GM23338 (cell line): ENCODE measurements around the gene FOCAD. TPM values are rescaled to one million over a fixed set of nuclear protein-coding genes. Genes with fewer than 3 reads are reported as not detected.

Experiments used
- ATAC-seq: fragments of 200-7000 bp; cut with Tn5 transposase; 3 replicates; pipeline ENCODE4 v1.9.1; 2020
- DNase-seq: peaks from one replicate; pipeline ENCODE4 v3.0.0-alpha.2; 2015; ENCODE audit warnings: low spot score
- H2AFZ ChIP-seq: fragments of 200-600 bp; sonication (generic); 2 replicates; pipeline ENCODE4 v1.8.0; 2016; ENCODE audit warnings: antibody characterized with exemption, mild to moderate bottlenecking, moderate library complexity
- H3F3A ChIP-seq: fragments of 200-600 bp; sonication (generic); replicated peaks from 2 replicates; pipeline ENCODE4 v1.8.0; 2017; ENCODE audit warnings: antibody characterized with exemption, mixed run types, low read depth
- H3K27ac ChIP-seq: fragments of 200-600 bp; sonication (generic); 2 replicates; pipeline ENCODE4 v1.6.1; 2016; ENCODE audit warnings: low read depth
- H3K27me3 ChIP-seq: fragments of 200-600 bp; sonication (generic); 2 replicates; pipeline ENCODE4 v1.8.0; 2016; ENCODE audit warnings: mild to moderate bottlenecking, mixed run types, moderate library complexity; ENCODE audit not compliant: insufficient read depth
- H3K36me3 ChIP-seq: fragments of 200-600 bp; sonication (generic); 2 replicates; pipeline ENCODE4 v1.8.0; 2016; ENCODE audit warnings: mild to moderate bottlenecking; ENCODE audit not compliant: insufficient read depth
- H3K4me1 ChIP-seq: fragments of 200-600 bp; sonication (generic); 2 replicates; pipeline ENCODE4 v1.8.0; 2016; ENCODE audit warnings: mild to moderate bottlenecking, moderate library complexity; ENCODE audit not compliant: insufficient read depth
- H3K4me2 ChIP-seq: fragments of 200-600 bp; sonication (generic); 2 replicates; pipeline ENCODE4 v1.7.1; 2017; ENCODE audit warnings: mixed run types
- H3K4me3 ChIP-seq: fragments of 200-600 bp; sonication (generic); 2 replicates; pipeline ENCODE4 v1.6.1; 2016; ENCODE audit warnings: mixed run types
- H3K79me2 ChIP-seq: fragments of 200-600 bp; sonication (generic); replicated peaks from 2 replicates; pipeline ENCODE4 v1.8.0; 2017; ENCODE audit warnings: mild to moderate bottlenecking; ENCODE audit not compliant: insufficient read depth
- H3K9me2 ChIP-seq: fragments of 200-600 bp; sonication (generic); 2 replicates; pipeline ENCODE4 v1.8.0; 2017; ENCODE audit not compliant: insufficient read depth
- H4K20me1 ChIP-seq: fragments of 200-600 bp; sonication (generic); replicated peaks from 2 replicates; pipeline ENCODE4 v1.8.0; 2017; ENCODE audit warnings: mild to moderate bottlenecking; ENCODE audit not compliant: insufficient read depth
- H3K27ac Mint-ChIP-seq: 2 replicates; pipeline ENCODE4 v1.8.0; 2020; ENCODE audit warnings: inconsistent platforms, mild to moderate bottlenecking, moderate library complexity, mixed read lengths
- H3K27me3 Mint-ChIP-seq: 3 replicates; pipeline ENCODE4 v1.8.0; 2022; ENCODE audit warnings: low read depth, mild to moderate bottlenecking, moderate library complexity, mixed read lengths, inconsistent platforms; ENCODE audit not compliant: insufficient read depth, poor library complexity
- H3K36me3 Mint-ChIP-seq: 3 replicates; pipeline ENCODE4 v1.8.0; 2021; ENCODE audit warnings: low read depth, mild to moderate bottlenecking, inconsistent platforms, moderate library complexity, mixed read lengths
- H3K4me1 Mint-ChIP-seq: 3 replicates; pipeline ENCODE4 v1.8.0; 2020; ENCODE audit warnings: mild to moderate bottlenecking, inconsistent platforms, mixed read lengths
- H3K4me3 Mint-ChIP-seq: 3 replicates; pipeline ENCODE4 v1.8.0; 2021; ENCODE audit warnings: moderate library complexity, mild to moderate bottlenecking, inconsistent platforms, mixed read lengths
- H3K9me3 Mint-ChIP-seq: 3 replicates; pipeline ENCODE4 v1.8.0; 2020; ENCODE audit warnings: moderate library complexity, mild to moderate bottlenecking, inconsistent platforms, mixed read lengths
- CREB1 ChIP-seq: fragments of 250-450 bp; sonication (Bioruptor Pico); IDR thresholded peaks from 2 replicates; pipeline ENCODE4 v1.5.0; 2020; ENCODE audit warnings: low read depth, mild to moderate bottlenecking, moderate library complexity
- EZH2phosphoT487 ChIP-seq: fragments of 200-600 bp; sonication (generic); IDR thresholded peaks from one replicate; pipeline ENCODE4 v1.8.1; 2018; ENCODE audit warnings: antibody characterized with exemption; ENCODE audit not compliant: unreplicated experiment
- POLR2AphosphoS5 ChIP-seq: IDR thresholded peaks from 2 replicates; pipeline ENCODE4 v1.6.1; 2016; ENCODE audit warnings: antibody characterized with exemption, low read depth
- STAT1 ChIP-seq: IDR thresholded peaks from one replicate; pipeline ENCODE4 v1.6.1; 2016; ENCODE audit warnings: antibody characterized with exemption; ENCODE audit not compliant: unreplicated experiment
- ZNF114 ChIP-seq: fragments of 250-450 bp; sonication (Bioruptor Pico); IDR thresholded peaks from 2 replicates; pipeline ENCODE4 v1.5.0; 2020; ENCODE audit warnings: mild to moderate bottlenecking, moderate library complexity
- polyA plus RNA-seq: library from polyadenylated mRNA; unstranded; fragments of >200 nt; fragmentation: Nextera tagmentation; extraction: Ambion mirVana; gene quantifications from 2 replicates; pipeline ENCODE4 v1.2.1, GENCODE V29; 2016
- total RNA-seq: library from RNA; depleted of rRNA; stranded (reverse); fragments of >200 nt; shearing (Covaris generic); gene quantifications from 2 replicates; pipeline ENCODE4 v1.2.3, GENCODE V29; 2014
- TF ChIP-seq, protein P1 (sequence below): fragments of 250-450 bp; sonication (Bioruptor Pico); IDR thresholded peaks from 2 replicates; pipeline ENCODE4 v1.5.0; 2020; ENCODE audit warnings: mild to moderate bottlenecking, moderate library complexity
- TF ChIP-seq, protein P2 (sequence below), 2 experiments: fragments of 200-600 bp in 1 of 2; sonication (generic) in 1 of 2; conservative IDR thresholded peaks; 2 replicates each; pipeline versions ENCODE4 v1.5.1 to v1.6.1; 2016 to 2017; ENCODE audit warnings: antibody characterized with exemption in 2 of 2, low read depth in 2 of 2, mild to moderate bottlenecking in 2 of 2, moderate library complexity in 1 of 2
- TF ChIP-seq, protein P3 (sequence below): IDR thresholded peaks from 2 replicates; pipeline ENCODE4 v1.6.1; 2016; ENCODE audit warnings: antibody characterized with exemption

The FOCAD gene
- total and polyA plus RNA-seq, 2 experiments from 2014 or later: 13.7 to 66.5 TPM

DNA sequence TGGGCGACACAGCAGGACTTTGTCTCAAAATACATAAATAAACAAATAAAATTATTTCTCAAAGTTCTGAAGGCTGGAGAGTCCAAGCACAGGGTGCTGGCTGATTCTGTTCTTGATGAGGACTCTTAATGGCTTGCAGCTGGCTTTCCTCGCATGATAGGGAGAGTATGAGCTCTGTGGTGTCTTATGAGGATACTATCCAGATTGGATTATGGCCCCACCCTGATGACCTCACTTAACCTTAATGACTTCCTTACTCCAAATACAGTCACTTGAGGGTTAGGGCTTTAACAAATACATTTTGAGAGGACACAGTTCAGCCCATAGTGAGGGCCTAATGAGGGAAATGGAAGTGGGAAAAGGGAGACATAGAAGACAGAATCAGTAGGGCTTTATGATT lies 87.7 kb downstream of the FOCAD start (continued):
- TF ChIP-seq, protein P1, sequence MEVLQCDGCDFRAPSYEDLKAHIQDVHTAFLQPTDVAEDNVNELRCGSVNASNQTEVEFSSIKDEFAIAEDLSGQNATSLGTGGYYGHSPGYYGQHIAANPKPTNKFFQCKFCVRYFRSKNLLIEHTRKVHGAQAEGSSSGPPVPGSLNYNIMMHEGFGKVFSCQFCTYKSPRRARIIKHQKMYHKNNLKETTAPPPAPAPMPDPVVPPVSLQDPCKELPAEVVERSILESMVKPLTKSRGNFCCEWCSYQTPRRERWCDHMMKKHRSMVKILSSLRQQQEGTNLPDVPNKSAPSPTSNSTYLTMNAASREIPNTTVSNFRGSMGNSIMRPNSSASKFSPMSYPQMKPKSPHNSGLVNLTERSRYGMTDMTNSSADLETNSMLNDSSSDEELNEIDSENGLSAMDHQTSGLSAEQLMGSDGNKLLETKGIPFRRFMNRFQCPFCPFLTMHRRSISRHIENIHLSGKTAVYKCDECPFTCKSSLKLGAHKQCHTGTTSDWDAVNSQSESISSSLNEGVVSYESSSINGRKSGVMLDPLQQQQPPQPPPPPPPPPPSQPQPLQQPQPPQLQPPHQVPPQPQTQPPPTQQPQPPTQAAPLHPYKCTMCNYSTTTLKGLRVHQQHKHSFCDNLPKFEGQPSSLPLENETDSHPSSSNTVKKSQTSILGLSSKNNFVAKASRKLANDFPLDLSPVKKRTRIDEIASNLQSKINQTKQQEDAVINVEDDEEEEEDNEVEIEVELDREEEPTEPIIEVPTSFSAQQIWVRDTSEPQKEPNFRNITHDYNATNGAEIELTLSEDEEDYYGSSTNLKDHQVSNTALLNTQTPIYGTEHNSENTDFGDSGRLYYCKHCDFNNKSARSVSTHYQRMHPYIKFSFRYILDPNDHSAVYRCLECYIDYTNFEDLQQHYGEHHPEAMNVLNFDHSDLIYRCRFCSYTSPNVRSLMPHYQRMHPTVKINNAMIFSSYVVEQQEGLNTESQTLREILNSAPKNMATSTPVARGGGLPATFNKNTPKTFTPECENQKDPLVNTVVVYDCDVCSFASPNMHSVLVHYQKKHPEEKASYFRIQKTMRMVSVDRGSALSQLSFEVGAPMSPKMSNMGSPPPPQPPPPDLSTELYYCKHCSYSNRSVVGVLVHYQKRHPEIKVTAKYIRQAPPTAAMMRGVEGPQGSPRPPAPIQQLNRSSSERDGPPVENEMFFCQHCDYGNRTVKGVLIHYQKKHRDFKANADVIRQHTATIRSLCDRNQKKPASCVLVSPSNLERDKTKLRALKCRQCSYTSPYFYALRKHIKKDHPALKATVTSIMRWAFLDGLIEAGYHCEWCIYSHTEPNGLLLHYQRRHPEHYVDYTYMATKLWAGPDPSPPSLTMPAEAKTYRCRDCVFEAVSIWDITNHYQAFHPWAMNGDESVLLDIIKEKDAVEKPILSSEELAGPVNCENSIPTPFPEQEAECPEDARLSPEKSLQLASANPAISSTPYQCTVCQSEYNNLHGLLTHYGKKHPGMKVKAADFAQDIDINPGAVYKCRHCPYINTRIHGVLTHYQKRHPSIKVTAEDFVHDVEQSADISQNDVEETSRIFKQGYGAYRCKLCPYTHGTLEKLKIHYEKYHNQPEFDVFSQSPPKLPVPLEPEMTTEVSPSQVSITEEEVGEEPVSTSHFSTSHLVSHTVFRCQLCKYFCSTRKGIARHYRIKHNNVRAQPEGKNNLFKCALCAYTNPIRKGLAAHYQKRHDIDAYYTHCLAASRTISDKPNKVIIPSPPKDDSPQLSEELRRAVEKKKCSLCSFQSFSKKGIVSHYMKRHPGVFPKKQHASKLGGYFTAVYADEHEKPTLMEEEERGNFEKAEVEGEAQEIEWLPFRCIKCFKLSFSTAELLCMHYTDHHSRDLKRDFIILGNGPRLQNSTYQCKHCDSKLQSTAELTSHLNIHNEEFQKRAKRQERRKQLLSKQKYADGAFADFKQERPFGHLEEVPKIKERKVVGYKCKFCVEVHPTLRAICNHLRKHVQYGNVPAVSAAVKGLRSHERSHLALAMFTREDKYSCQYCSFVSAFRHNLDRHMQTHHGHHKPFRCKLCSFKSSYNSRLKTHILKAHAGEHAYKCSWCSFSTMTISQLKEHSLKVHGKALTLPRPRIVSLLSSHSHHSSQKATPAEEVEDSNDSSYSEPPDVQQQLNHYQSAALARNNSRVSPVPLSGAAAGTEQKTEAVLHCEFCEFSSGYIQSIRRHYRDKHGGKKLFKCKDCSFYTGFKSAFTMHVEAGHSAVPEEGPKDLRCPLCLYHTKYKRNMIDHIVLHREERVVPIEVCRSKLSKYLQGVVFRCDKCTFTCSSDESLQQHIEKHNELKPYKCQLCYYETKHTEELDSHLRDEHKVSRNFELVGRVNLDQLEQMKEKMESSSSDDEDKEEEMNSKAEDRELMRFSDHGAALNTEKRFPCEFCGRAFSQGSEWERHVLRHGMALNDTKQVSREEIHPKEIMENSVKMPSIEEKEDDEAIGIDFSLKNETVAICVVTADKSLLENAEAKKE: no peak
- TF ChIP-seq POLR2AphosphoS5 (no peak), CREB1 (no peak), ZNF114 (CRISPR knock-in tag) (no peak)
- TF ChIP-seq, protein P2, sequence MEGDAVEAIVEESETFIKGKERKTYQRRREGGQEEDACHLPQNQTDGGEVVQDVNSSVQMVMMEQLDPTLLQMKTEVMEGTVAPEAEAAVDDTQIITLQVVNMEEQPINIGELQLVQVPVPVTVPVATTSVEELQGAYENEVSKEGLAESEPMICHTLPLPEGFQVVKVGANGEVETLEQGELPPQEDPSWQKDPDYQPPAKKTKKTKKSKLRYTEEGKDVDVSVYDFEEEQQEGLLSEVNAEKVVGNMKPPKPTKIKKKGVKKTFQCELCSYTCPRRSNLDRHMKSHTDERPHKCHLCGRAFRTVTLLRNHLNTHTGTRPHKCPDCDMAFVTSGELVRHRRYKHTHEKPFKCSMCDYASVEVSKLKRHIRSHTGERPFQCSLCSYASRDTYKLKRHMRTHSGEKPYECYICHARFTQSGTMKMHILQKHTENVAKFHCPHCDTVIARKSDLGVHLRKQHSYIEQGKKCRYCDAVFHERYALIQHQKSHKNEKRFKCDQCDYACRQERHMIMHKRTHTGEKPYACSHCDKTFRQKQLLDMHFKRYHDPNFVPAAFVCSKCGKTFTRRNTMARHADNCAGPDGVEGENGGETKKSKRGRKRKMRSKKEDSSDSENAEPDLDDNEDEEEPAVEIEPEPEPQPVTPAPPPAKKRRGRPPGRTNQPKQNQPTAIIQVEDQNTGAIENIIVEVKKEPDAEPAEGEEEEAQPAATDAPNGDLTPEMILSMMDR (conservative IDR thresholded peaks at IDR 0.05; ENCODE audit: low read depth in 2 of 2): no peak
- TF ChIP-seq, protein P3, sequence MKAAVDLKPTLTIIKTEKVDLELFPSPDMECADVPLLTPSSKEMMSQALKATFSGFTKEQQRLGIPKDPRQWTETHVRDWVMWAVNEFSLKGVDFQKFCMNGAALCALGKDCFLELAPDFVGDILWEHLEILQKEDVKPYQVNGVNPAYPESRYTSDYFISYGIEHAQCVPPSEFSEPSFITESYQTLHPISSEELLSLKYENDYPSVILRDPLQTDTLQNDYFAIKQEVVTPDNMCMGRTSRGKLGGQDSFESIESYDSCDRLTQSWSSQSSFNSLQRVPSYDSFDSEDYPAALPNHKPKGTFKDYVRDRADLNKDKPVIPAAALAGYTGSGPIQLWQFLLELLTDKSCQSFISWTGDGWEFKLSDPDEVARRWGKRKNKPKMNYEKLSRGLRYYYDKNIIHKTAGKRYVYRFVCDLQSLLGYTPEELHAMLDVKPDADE: no peak

DNA sequence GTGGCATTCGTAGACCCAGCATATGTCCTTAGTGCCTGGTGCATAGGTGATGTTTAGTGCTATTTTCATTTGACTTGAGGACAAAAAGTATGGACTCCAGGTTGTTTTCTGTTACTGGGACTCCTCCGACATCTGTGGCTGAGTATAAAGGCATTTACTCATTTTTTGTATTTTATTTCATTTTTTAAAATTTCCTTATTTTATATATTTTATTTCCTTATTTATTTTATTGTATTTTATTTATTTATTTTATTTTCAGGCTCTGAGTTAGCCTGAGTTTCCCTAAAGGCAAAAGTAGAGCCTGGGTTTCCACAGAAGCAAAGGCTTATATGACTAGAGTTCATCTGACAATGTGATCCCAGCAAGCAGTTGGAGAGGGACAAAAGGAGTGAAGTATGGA lies 91.6 kb downstream of the FOCAD start:
- no peaks in the 10 kb centered on the region for H3K4me1 Mint-ChIP-seq
- no peaks in the 10 kb centered on the region for H3K9me2 ChIP-seq
- H3K4me1 ChIP-seq: no peaks in the 10 kb centered on the region
- H3K9me3 Mint-ChIP-seq: no peaks in the 10 kb centered on the region
- H3K79me2 ChIP-seq: no peaks in the 10 kb centered on the region
- H3F3A ChIP-seq: no peaks in the 10 kb centered on the region
- H3K36me3 Mint-ChIP-seq: peaks cover 7% of the 10 kb centered on the region
- H4K20me1 ChIP-seq: 0 out of 2 replicates have a peak, but pooled peaks cover 3% of the 10 kb centered on the region
- H3K4me2 ChIP-seq: no peak overlapping the region
- ATAC-seq: no peak
- H3K27me3 Mint-ChIP-seq: peaks cover 6% of the 10 kb centered on the region
- DNase-seq: no peak
- H3K27ac ChIP-seq: no peak overlapping the region
- H3K4me3 Mint-ChIP-seq: no peak overlapping the region
- no peak overlapping the region for H3K4me3 ChIP-seq
- no peaks in the 10 kb centered on the region for H3K27me3 ChIP-seq
- no peak overlapping the region for H2AFZ ChIP-seq
- H3K27ac Mint-ChIP-seq: no peak overlapping the region
- no peaks in the 10 kb centered on the region for H3K36me3 ChIP-seq
- TF ChIP-seq, protein P1: no peak
- no peak for TF ChIP-seq STAT1
- TF ChIP-seq EZH2phosphoT487: no peak
